DMS153 (cell line): ENCODE results near the gene HAGH.
"Not testable (repeated sequence)": the region's sequence is repeated elsewhere in the genome, so short reads cannot be mapped to it uniquely, and the experiment has no call there.

Source experiments
- DNase-seq: peaks from one replicate; lab custom pipeline; 2025; lab: John Stamatoyannopoulos, UW

Gene HAGH

GRCh38 chr16:1826691-1827573 lies at the start of gene HAGH, which contains the start of gene FAHD1:
Gene HAGH (minus strand): TSS chr16:1826825. CDS start chr16:1826787, 38 bp downstream.
Gene FAHD1 (plus strand): TSS chr16:1827206. CDS start chr16:1827239, 33 bp downstream.
- peak; percentile 80 for DNase-seq

GRCh38 chr16:1876066-1876465 lies 49.4 kb upstream of the HAGH start:
- DNase-seq, result not testable (repeated sequence)

GRCh38 chr16:1874854-1875253 lies 48.2 kb upstream of the HAGH start:
- DNase-seq, result no peak

DNA sequence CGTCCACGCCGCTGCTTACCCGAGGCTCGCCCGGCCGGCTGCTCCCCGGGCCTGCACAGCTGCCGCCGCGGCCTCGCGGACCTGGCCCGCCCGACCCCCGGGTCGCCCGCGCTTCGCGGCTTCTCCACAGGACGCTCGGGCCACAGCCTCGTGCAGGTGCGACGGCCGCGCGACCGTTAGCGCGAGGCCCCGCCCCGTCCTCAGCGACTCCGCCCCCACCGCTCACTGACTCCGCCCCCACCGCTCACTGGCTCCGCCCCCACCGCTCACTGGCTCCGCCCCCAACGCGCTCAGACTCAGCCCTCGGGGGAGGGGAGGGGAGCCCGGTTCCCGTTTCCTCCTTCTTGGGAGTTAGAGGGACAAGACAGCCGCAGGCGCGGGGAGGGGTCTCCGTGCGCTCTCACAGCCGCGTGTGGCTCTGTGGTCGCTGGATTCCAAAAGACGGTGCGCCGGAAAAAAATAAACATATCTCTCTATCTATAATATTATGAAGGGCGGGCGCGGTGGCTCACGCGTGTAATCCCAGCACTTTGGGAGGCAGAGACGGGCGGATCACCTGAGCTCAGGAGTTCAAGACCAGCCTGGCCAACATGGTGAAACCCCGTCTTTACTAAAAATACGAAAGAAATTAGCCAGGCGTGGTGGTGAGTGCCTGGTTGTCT lies 45.5 kb upstream of the HAGH start, which contains the start of gene MEIOB:
TSS of gene MEIOB (minus strand) at position 191 of the 662 bp plus-strand sequence. CDS start 3,989 bp downstream, outside the sequence.
- no peak for DNase-seq

DNA sequence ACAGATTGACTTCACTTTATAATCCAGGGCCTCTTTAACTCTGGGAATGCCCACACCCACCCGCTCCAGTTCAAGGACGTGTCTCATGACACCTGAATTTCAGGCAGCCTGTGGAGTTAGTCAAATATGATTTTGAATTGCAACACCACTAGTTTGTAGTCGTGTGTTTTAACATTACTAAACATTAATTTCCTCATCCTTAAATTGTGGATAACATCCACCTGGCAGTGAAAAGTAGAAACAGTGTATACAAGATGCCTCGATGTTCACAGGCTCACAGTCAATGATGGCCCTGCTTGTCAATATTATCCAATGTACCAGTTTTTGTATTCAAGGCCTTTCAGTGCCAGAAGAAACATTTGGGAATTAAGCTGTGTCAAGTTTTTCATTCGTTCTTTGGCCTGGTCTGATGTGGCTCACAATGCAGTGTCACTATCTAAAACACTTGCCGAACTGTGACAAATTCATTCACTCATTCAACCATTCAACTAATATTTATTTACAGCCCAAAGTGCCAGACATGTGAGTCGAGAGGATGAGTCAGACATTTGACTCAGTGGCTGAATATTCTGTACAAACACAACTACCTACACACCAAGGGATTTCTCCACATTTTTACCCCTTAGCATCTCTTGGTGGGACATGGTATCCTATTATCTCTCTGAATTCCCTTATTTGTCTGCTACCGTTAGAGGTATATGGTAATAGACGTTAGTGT lies 43.9 kb upstream of the HAGH start:
- DNase-seq, result peak; percentile 40

DNA sequence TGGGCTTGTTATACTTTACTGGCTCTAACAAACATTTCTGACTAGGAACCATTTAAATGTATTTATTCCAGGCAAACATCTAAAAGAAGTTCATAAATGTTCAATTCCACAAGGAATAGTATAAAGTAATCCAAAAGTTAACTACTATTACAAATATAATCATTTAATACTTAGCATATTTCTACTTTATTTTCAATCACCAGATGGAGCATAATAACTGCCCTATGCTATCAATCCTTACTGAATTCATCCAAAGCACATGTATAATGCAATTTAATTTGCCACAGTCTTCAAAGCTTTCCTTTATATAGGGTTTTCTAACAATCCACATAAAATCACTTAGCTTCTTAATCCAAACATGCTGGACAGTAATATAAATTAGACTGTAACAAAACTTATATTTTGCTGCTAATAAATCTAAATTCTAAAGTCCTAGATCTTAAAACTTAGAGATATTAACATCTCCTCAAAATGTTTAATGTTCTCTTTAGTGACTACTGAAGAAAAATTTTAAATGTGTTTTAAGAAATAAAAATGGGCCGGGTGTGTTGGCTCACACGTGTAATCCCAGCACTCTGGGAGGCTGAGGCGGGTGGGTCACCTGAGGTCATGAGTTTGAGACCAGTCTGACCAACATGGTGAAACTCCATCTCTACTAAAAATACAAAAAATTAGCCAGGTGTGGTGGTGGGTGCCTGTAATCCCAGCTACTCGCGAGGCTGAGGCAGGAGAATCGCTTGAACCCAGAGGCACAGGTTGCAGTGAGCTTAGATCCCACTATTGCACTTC lies 39.5 kb upstream of the HAGH start:
- DNase-seq, result no peak

- no peak for DNase-seq
Measured at GRCh38 chr16:1863681-1864460, 37.2 kb upstream of the HAGH start.

DNA sequence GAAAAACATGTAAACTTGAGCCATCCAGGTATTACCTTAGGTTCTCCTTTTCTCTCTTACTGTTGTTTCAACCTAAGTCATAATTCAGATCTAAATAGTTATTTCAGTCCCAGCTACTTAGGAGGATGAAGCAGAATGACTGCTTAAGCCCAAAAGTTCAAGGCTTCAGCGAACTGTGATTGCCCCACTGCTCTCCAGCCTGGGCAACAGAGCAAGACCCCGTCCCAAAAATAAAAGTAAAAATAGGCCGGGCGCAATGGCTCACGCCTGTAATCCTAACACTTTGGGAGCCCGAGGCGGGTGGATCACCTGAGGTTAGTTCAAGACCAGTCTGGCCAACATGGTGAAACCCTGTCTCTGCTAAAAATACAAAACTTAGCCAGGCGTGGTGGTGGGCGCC lies 35.8 kb upstream of the HAGH start:
- DNase-seq, result no peak

DNA sequence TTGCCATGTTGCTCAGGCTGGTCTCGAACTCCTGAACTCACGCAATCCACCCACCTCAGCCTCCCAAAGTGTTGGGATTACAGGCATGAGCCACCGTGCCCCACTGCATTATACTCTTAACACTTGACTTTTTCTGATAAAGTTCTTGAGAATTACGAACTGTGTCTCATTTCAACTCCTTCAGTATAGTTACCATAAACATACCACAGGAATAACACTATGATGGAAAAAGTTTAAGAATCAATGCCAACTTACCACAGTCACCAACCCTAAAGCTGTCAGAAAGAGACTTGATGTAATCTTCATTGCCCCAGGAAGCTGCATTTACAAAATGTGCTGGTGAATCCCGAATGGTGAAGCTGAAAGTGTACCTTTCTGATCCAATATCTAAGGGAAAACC lies 35.1 kb upstream of the HAGH start:
- DNase-seq, result no peak

DNA sequence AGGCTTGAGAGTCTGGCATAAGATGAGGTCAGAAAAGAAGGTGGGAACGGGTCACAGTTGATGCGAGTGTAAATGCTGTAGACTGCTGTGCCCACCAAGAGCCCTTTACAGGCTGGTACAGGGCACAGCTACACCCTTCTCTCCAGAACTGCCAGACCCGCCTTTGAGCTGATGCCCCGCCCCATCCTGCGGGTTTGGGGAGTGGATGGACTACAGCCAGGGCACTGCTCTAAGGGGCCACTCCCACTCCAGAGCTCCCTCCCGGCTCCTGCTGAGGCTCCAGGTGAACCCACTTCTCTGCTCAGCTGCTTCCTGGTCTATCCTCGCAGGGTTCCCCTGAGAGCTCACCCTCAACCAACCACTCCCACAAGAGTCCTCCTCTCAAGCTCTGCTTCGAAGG lies 33.0 kb upstream of the HAGH start:
- DNase-seq, result no peak

- DNase-seq, result no peak
Measured at GRCh38 chr16:1858189-1858865, 31.7 kb upstream of the HAGH start.

GRCh38 chr16:1857433-1858097 lies 30.9 kb upstream of the HAGH start:
- no peak for DNase-seq

GRCh38 chr16:1851793-1852192 lies 25.2 kb upstream of the HAGH start:
- DNase-seq, result no peak

DNA sequence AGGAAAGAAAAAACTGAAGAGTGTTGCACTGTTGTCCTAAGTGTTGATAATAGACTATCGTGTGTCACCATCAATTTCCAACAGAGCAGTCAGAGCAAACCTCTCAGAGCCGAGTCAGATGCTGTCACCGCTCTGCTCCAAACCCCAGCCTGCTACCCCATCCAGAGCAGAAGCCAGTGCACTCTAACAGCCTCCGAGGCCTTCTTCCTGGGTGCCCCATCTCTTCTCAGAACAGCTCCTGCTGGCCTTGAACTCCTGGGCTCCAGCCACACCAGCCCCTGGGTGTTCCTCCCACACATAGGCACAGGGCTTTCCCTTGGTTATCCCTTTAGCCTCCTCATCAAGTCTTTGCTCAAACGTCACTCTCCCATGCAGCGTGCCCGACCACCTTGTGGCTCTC lies 24.4 kb upstream of the HAGH start:
- DNase-seq, result no peak

DNA sequence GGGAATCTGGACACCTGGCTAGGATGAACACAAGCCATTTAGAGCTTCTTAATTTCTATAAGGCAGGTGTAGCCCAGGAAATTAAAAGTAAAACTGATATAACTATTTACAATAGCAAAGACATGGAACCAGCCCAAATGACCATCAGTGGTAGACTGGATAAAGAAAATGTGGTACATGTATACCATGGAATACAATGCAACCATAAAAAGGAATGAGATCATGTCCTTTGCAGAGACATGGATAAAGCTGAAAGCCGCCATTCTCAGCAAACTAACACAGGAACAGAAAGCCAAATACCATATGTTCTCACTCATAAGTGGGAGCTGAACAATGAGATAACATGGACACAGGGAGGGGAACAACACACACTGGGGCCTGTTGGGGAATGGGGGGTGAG lies 19.8 kb upstream of the HAGH start:
- DNase-seq, result no peak

DNA sequence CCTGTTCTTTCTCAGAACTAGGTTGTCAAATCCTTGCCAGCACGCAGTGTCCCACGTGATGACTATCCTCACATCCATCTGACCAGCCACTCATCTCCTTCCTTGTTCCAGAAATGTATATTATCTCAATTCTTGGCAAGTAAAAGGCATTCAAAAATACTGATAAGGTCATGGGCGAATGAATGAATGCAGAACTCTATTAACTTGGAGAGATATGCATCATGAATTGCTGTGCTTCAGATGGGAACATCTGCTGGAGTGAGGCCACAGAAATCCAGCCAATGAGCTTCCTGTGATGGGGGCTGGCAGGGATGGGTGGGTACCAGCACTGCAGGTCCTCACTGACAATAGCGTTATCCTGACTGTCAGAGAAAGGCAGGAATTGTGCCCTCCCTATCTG lies 19.4 kb upstream of the HAGH start:
- DNase-seq, result no peak

DNA sequence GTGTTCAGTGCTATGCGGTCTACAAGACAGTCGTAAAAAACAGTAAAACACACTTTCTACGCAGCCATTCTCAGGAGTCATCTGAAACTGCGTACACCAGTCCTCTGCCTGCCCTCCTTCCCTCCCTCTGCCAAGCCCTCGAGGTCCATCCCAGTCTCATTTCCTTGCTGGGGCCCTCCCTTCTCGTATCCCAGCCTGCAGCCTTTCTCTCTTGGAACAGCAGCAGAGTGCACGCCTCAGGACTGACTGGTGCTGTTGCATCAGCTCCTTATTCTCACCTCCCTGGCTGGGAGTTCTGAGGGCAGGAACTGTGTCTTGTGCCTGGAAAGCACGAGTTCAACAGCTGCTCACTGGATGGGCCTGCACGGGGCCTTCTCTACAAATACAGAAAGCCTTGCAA lies 12.9 kb upstream of the HAGH start:
- DNase-seq, result no peak

DNA sequence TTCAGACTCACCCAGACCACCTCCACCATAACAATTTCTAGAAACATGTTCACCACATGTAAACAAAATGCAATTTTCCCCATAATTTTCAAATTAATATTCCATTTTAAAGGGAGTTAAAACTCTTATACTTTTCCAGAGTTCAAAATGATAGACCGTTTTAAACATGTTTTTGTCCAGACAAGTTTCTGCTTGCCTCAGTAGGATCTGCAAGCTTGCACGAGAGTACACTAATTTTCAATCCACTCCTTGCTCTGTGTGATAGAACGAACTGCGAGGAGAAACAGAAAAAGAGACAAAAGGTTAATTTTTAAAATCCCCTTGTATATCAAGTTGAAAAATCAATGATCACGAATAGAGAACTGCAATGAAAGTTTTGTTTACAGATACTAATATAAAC lies 7.5 kb upstream of the HAGH start:
- DNase-seq, result no peak

DNA sequence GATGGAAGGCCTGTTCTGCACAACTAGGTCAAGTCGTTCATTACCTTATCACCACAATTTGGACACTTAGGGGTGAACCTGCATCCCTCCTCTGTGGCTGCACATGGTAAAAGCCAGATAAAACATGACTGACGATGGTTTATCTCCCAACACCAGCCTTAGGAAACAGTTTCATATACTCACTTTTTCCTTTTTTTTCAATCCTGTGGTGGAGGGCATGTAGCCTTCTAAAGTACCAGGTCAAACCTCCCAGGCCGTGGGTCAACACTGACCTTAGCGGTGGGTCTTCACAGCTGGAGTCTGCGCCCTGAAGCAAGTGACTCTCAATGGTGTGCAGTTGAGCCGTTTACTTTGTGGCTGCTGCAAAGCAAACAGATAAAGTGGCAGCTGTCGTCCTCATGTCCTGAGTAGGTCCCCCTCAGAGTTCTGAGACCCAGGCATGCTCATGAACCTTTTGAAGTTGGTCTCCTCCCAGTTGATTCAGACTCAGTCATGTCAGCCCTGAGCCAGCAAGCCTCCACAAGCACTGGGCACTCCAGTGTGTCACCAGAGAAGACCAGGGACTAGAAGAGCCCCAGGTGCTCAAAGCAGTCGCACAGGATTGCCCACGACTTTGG lies 6.3 kb upstream of the HAGH start:
- DNase-seq, result no peak
